ENCODE results near the gene TTC31.

TTC31 gene

GRCh38 chr2:74505448-74506246 is 22.8 kb downstream of the TTC31 start:
- no peak for DNase-seq

- peak; percentile 99 for DNase-seq
Observed at GRCh38 chr2:74507145-74507925, 24.5 kb downstream of the TTC31 start, which contains the start of gene PCGF1. Gene PCGF1 (minus strand): TSS chr2:74507695. CDS start chr2:74507668, 27 bp downstream.

- DNase-seq, result peak; percentile 40
Observed at GRCh38 chr2:74507926-74508520, 25.1 kb downstream of the TTC31 start.

- DNase-seq, result no peak
Observed at GRCh38 chr2:74510272-74510671, 27.4 kb downstream of the TTC31 start.

GRCh38 chr2:74511104-74511989 is 28.5 kb downstream of the TTC31 start:
- no peak for DNase-seq

- DNase-seq, result no peak
Observed at GRCh38 chr2:74512744-74513604, 30.1 kb downstream of the TTC31 start.

GRCh38 chr2:74513605-74514367 is 30.9 kb downstream of the TTC31 start:
- DNase-seq, result no peak

GRCh38 chr2:74514368-74515270 is 31.7 kb downstream of the TTC31 start, which contains the start of gene TLX2:
Gene TLX2 (plus strand): TSS chr2:74514450. CDS start chr2:74514807, 357 bp downstream.
- peak; percentile 42 for DNase-seq

- DNase-seq, result no peak
Observed at GRCh38 chr2:74515271-74515980, 32.5 kb downstream of the TTC31 start.

GRCh38 chr2:74515981-74516633 is 33.2 kb downstream of the TTC31 start:
- DNase-seq, result peak; percentile 89

- DNase-seq, result no peak
Observed at GRCh38 chr2:74516650-74517049, 33.8 kb downstream of the TTC31 start.

- DNase-seq, result no peak
Observed at GRCh38 chr2:74522516-74522915, 39.6 kb downstream of the TTC31 start.

- DNase-seq, result no peak
Observed at GRCh38 chr2:74524005-74524404, 41.1 kb downstream of the TTC31 start.

- no peak for DNase-seq
Observed at GRCh38 chr2:74524955-74525716, 42.3 kb downstream of the TTC31 start.

GRCh38 chr2:74525717-74526648 is 43.1 kb downstream of the TTC31 start, which contains the start of gene DQX1:
Gene DQX1 (minus strand): TSS chr2:74526231. CDS start chr2:74525729, 502 bp downstream.
- peak; percentile 77 for DNase-seq

GRCh38 chr2:74526649-74527230 is 43.9 kb downstream of the TTC31 start:
- no peak for DNase-seq

All from hematopoietic multipotent progenitor cell treated with erythropoietin and hydrocortisone succinate and interleukin-3 and kit ligand, for 4 days (in vitro differentiated cells).